ENCODE results near the gene KIF26B.

DNA sequence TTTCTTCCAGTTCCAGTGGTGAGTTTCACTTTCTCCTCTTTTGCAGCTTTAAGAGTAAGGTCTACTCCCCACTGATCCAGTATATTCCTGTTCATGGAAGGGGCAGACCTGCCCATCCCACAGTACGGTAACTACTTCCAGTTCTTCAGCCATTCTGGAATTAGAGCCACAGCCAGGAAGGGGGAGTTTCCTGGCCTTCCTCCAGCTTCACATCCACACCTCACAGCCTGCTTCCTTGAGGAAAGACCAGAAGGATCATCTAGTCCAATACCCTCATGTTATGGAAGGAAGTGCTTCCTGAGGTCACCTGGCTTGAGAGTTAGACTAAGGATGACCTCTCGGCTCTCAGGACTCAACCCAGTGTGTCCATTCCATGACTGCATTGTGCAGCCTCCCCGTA is 597.8 kb downstream of the KIF26B start:
- TF ChIP-seq CTCF (IDR thresholded peaks at IDR 0.05) (no peak), POLR2A (IDR thresholded peaks at IDR 0.05) (no peak)

Measured in body of pancreas (tissue), 4 donors.